Esophagus muscularis mucosa (tissue), 4 donors: ENCODE data around the gene CREB3L2. TPM values are rescaled to one million over a fixed set of nuclear protein-coding genes. Genes with fewer than 3 reads are reported as not detected.

Source experiments
- DNase-seq: peaks from one replicate; pipeline ENCODE4 v3.0.0-alpha.2; 2017; ENCODE audit errors: extremely low spot score
- H3K27ac ChIP-seq, 4 donors: fragments of 200-600 bp; sonication (generic); replicated peaks in 1 of 4; 1 replicate in 3 of 4; 2 replicates in 1 of 4; pipeline ENCODE4 v1.5.1; 2016 to 2019; ENCODE audit warnings: mild to moderate bottlenecking in 1 of 4
- H3K27me3 ChIP-seq, 4 donors: fragments of 200-600 bp; sonication (generic); one replicate each; pipeline versions ENCODE4 v1.5.1 to v1.6.0; 2016 to 2019
- H3K36me3 ChIP-seq, 4 donors: fragments of 200-600 bp; sonication (generic); one replicate each; pipeline ENCODE4 v1.5.1; 2016 to 2019
- H3K4me1 ChIP-seq, 4 donors: fragments of 200-600 bp; sonication (generic); one replicate each; pipeline ENCODE4 v1.5.1; 2016 to 2019
- H3K4me3 ChIP-seq, 4 donors: fragments of 200-600 bp; sonication (generic); 1 replicate in 2 of 4; 2 replicates in 2 of 4; pipeline ENCODE4 v1.5.1; 2016 to 2019; ENCODE audit warnings: mild to moderate bottlenecking in 4 of 4, moderate library complexity in 1 of 4
- H3K9me3 ChIP-seq, 4 donors: fragments of 200-600 bp; sonication (generic); 1 replicate in 3 of 4; 2 replicates in 1 of 4; pipeline ENCODE4 v1.5.1; 2016 to 2019
- EP300 ChIP-seq: sonication (generic); formaldehyde crosslinking; IDR thresholded peaks from one replicate; pipeline ENCODE4 v1.6.1; 2017; ENCODE audit warnings: antibody characterized with exemption
- POLR2A ChIP-seq: fragments of 450-650 bp; IDR thresholded peaks from one replicate; pipeline ENCODE4 v1.6.1; 2017; ENCODE audit warnings: antibody characterized with exemption, moderate library complexity, mild to moderate bottlenecking, low read depth
- POLR2AphosphoS5 ChIP-seq, 2 donors: sonication (generic); formaldehyde crosslinking; IDR thresholded peaks; one replicate each; pipeline ENCODE4 v1.6.1; 2017; ENCODE audit warnings: antibody characterized with exemption in 2 of 2
- WGBS: methylation state at CpG from one replicate; pipeline ENCODE4 v1.1.5; 2018; 5-methylcytosine and 5-hydroxymethylcytosine counted together
- intact Hi-C: fragments of 100-400 bp; cut with DNase I; formaldehyde crosslinking; loops from one replicate; pipeline ENCODE4 v1.15.1; 2023
- total RNA-seq, 4 donors: library from RNA; depleted of rRNA; stranded (reverse); fragments of >200 nt; gene quantifications; one replicate each; pipeline versions ENCODE4 v1.1.0 to v1.2.1, GENCODE V29; 2016
- TF ChIP-seq, protein P1 (sequence below), 3 experiments: fragments of 200-600 bp in 2 of 3; fragments of 450-650 bp in 1 of 3; sonication (generic) in 2 of 3; IDR thresholded peaks; one replicate each; pipeline ENCODE4 v1.5.1; 2017 to 2019; ENCODE audit warnings: antibody characterized with exemption in 3 of 3, mild to moderate bottlenecking in 2 of 3, moderate library complexity in 1 of 3

The CREB3L2 gene
- total RNA-seq, 4 donors from 2014 or later, result 29.2 to 43.4 (median 37.1) TPM

DNA sequence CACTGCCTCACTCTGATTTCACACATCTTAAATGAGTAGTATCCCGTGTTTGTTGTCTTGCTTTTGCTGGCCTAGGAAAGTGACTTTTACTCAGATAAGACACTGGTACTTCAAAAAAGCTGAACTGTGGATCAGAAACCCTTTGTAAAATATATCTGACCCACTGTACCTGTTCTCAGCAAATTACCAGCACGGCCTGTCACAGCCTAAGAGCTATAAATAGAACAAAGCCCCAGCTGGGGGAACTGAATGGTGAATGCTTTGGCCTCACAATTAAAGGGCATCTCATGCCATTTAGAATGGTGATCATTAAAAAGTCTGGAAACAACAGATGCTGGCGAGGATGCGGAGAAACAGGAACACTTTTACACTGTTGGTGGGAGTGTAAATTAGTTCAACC lies 76.1 kb downstream of the CREB3L2 start:
- intact Hi-C loops, result no loop called here
- DNase-seq, result no peak
- TF ChIP-seq, protein P1, sequence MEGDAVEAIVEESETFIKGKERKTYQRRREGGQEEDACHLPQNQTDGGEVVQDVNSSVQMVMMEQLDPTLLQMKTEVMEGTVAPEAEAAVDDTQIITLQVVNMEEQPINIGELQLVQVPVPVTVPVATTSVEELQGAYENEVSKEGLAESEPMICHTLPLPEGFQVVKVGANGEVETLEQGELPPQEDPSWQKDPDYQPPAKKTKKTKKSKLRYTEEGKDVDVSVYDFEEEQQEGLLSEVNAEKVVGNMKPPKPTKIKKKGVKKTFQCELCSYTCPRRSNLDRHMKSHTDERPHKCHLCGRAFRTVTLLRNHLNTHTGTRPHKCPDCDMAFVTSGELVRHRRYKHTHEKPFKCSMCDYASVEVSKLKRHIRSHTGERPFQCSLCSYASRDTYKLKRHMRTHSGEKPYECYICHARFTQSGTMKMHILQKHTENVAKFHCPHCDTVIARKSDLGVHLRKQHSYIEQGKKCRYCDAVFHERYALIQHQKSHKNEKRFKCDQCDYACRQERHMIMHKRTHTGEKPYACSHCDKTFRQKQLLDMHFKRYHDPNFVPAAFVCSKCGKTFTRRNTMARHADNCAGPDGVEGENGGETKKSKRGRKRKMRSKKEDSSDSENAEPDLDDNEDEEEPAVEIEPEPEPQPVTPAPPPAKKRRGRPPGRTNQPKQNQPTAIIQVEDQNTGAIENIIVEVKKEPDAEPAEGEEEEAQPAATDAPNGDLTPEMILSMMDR (IDR thresholded peaks at IDR 0.05), result no peak
- TF ChIP-seq EP300, result no peak
- TF ChIP-seq POLR2AphosphoS5 (IDR thresholded peaks at IDR 0.05), result no peak
- no peak for TF ChIP-seq POLR2A
- 52% methylated on average over 4 of the region's 4 CpGs for WGBS
- peaks cover 6 to 23% (median 15%) of the 10 kb centered on the region in 4 donors for H3K36me3 ChIP-seq
- no peaks in the 10 kb centered on the region for H3K27me3 ChIP-seq
- H3K4me3 ChIP-seq, result no peak overlapping the region
- H3K9me3 ChIP-seq, result no peaks in the 10 kb centered on the region
- no peak overlapping the region for H3K27ac ChIP-seq
- peaks cover 9 to 40% (median 32%) of the 10 kb centered on the region in 4 donors for H3K4me1 ChIP-seq

DNA sequence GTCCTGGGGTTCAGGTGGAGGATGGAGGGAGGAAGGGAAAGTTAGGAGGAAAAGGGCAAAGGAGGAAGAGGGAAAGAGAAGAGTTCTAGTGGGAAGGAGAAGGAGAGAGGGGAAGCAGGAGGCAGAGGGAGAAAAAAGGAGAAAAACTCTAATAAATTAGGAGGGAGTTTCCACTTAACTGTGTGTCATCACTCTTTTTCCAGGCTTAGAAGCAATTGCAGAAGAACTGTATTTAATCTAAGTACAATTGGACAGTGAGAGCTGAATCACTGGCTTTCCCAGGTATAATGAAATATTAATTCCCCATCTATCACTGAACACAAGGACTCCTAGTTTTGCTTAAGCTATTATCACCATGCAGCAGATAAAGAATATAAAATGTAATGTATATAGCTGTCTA lies 76.8 kb downstream of the CREB3L2 start:
- no peak overlapping the region for H3K27ac ChIP-seq
- no peak overlapping the region for H3K4me3 ChIP-seq
- peaks cover 9 to 40% (median 29%) of the 10 kb centered on the region in 4 donors for H3K4me1 ChIP-seq
- intact Hi-C loops, result no loop called here
- no peak for DNase-seq
- H3K36me3 ChIP-seq, result peaks cover 6 to 23% (median 15%) of the 10 kb centered on the region in 4 donors
- no peak for TF ChIP-seq EP300
- no peak for TF ChIP-seq POLR2A
- TF ChIP-seq, protein P1 (IDR thresholded peaks at IDR 0.05), result no peak
- TF ChIP-seq POLR2AphosphoS5 (IDR thresholded peaks at IDR 0.05), result no peak
- no peaks in the 10 kb centered on the region for H3K27me3 ChIP-seq
- no peaks in the 10 kb centered on the region for H3K9me3 ChIP-seq

DNA sequence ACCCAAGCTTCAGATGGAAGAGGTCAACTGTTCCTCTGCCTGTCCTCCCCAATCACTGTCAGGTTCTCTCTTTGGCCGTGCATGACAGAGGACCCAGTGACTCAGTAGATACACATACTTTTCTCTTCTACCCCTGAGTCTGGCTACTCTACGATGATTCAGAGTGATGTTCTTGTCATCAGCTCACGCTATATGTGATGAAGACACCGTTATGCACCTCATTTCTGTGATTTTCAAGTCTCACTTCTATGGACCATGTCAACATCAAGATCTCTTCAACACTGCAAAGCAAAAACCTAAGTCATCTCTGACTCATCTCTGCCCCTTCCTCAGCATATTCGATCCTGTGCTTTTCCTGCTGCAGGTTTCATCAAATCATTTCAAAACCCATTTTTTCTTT lies 78.5 kb downstream of the CREB3L2 start:
- no peaks in the 10 kb centered on the region for H3K27me3 ChIP-seq
- H3K36me3 ChIP-seq, result peaks cover 6 to 22% (median 15%) of the 10 kb centered on the region in 4 donors
- H3K9me3 ChIP-seq, result no peaks in the 10 kb centered on the region
- no peak overlapping the region for H3K27ac ChIP-seq
- WGBS, result 88% methylated on average over 5 of the region's 5 CpGs
- H3K4me3 ChIP-seq, result no peak overlapping the region
- no peak for DNase-seq
- peaks cover 9 to 40% (median 32%) of the 10 kb centered on the region in 4 donors for H3K4me1 ChIP-seq
- intact Hi-C loops, result no loop called here
- TF ChIP-seq POLR2AphosphoS5 (IDR thresholded peaks at IDR 0.05) (no peak), EP300 (no peak), POLR2A (no peak)

DNA sequence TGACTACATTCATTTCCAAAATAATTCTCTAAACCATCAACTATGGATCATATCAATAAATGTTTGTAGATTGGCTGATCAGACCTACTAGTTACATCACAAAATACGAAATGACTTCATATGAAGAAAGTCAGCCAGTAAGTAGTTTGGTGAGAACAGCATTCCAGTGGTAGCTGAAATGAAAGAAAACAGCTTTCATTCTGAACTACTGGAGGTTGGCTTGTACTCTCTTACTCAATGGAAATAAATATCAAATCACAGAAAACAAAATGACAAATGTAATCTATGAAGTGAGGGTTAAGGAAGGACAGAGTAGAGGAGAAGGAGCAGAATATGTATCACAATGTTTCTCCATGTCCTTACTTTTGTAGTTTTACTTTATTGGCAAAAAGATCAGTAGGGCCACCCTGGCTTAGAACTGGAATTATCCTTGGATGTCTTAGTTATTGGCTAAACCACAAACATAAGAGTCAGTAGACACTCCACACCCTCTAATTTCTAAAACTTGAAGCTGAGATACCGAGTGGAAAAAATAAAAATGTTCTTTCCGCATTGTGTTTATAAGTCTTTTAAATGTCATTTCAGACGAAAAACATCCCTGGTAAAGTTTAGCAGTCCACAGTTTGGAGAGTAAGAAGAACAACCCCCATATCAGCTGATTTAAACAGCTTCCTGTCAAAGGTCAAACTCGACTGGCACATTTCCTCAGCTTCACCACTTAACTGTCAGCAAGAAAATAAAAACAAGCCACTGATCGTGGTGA lies 81.1 kb downstream of the CREB3L2 start:
- TF ChIP-seq POLR2A (no peak), POLR2AphosphoS5 (IDR thresholded peaks at IDR 0.05) (no peak), EP300 (no peak)
- TF ChIP-seq, protein P1 (IDR thresholded peaks at IDR 0.05), result no peak
- intact Hi-C loops, result no loop called here
- H3K9me3 ChIP-seq, result no peaks in the 10 kb centered on the region
- no peak for DNase-seq
- peaks cover 9 to 43% (median 32%) of the 10 kb centered on the region in 4 donors for H3K4me1 ChIP-seq
- peak overlapping the region; percentile 13 to 45 (median 22) for H3K27ac ChIP-seq
- 52% methylated on average over 6 of the region's 6 CpGs for WGBS
- H3K36me3 ChIP-seq, result peaks cover 0 to 4% (median under 1%) of the 10 kb centered on the region in 4 donors
- no peak overlapping the region for H3K4me3 ChIP-seq
- no peaks in the 10 kb centered on the region for H3K27me3 ChIP-seq

DNA sequence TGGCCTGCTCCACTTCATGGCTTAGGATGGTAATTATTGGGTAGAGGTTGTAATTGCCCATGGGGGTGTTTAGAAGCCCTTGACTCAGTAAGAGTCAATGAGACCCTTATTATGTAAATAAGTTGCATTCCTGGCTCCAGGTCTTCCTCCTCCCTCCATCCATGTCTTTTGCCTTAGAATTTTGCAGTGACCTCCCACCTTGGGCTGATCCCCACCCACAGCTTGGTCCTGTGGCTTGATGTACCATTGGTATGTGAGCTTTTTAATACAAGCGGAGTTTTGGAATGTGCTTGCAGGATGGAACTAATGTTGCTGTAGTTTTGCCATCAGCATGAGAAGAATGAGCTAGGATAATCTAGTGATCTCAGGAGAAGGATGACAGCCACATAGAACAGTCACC lies 81.9 kb downstream of the CREB3L2 start:
- 95% methylated on average over 1 of the region's 1 CpG for WGBS
- intact Hi-C loops, result no loop called here
- H3K4me1 ChIP-seq, result peaks cover 3 to 35% (median 24%) of the 10 kb centered on the region in 4 donors

More for the DNA sequence above, 81.9 kb downstream of the CREB3L2 start:
- H3K27me3 ChIP-seq, result no peaks in the 10 kb centered on the region
- peaks cover 6 to 12% (median 9%) of the 10 kb centered on the region in 4 donors for H3K36me3 ChIP-seq
- no peak overlapping the region for H3K4me3 ChIP-seq
- no peak for TF ChIP-seq EP300
- TF ChIP-seq, protein P1 (IDR thresholded peaks at IDR 0.05), result no peak
- no peak for TF ChIP-seq POLR2AphosphoS5 (IDR thresholded peaks at IDR 0.05)
- TF ChIP-seq POLR2A, result no peak
- peak overlapping the region; percentile 13 to 45 (median 22) for H3K27ac ChIP-seq
- no peak for DNase-seq
- no peaks in the 10 kb centered on the region for H3K9me3 ChIP-seq
